HUES64 (cell line): Measurements from ENCODE around the gene PIK3C2B.

ENCODE experiments used
- H3K27ac ChIP-seq: 2 replicates; pipeline ENCODE4 v1.7.0; 2013; ENCODE audit warnings: low read depth, low read length, inconsistent platforms
- H3K27me3 ChIP-seq: 2 replicates; pipeline ENCODE4 v1.6.1; 2013; ENCODE audit warnings: mild to moderate bottlenecking, low read length; ENCODE audit not compliant: insufficient read depth
- H3K36me3 ChIP-seq: 2 replicates; pipeline ENCODE4 v1.6.1; 2013; ENCODE audit warnings: mild to moderate bottlenecking, low read length; ENCODE audit not compliant: insufficient read depth
- H3K4me1 ChIP-seq: 2 replicates; pipeline ENCODE4 v1.6.1; 2013; ENCODE audit warnings: mild to moderate bottlenecking, low read length, moderate library complexity; ENCODE audit not compliant: insufficient read depth
- H3K4me3 ChIP-seq: 2 replicates; pipeline ENCODE4 v1.5.1; 2013; ENCODE audit warnings: mild to moderate bottlenecking, low read length, moderate library complexity
- H3K9ac ChIP-seq: 2 replicates; pipeline ENCODE4 v1.6.1; 2013; ENCODE audit warnings: mild to moderate bottlenecking, low read depth, low read length
- H3K9me3 ChIP-seq: 2 replicates; pipeline ENCODE4 v1.6.1; 2013; ENCODE audit warnings: low read depth, low read length; ENCODE audit not compliant: insufficient read depth
- WGBS: fragments of 150-250, 120-280 bp; methylation state at CpG from one replicate; pipeline ENCODE4 v1.1.7; 2013; ENCODE audit warnings: missing lambda C conversion rate; 5-methylcytosine and 5-hydroxymethylcytosine counted together

The PIK3C2B gene

DNA sequence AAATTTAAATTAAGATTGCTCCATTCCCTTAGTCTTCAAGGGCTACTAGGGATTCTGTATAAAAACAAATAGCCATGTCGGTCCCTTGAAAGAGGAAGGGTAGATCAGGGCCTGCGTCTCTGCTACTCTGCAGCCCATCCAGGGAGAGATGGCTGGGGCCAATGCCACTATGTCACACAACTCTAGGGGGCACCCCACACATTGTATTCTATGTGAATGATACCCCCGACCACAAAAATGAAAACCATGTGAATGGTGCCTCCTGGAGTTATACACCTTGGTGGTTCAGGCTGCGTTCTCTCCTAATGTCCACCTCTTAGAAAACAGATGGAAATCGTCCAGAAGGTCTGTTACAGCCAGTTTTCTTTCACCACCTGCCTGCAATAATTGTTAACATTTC is 18.0 kb downstream of the PIK3C2B start:
- WGBS: 87% methylated on average over 5 of the region's 5 CpGs
- no peak overlapping the region for H3K4me3 ChIP-seq
- peaks cover 12% of the 10 kb centered on the region for H3K4me1 ChIP-seq
- H3K27ac ChIP-seq: no peak overlapping the region
- H3K9ac ChIP-seq: no peak overlapping the region
- no peaks in the 10 kb centered on the region for H3K27me3 ChIP-seq
- H3K9me3 ChIP-seq: no peaks in the 10 kb centered on the region
- H3K36me3 ChIP-seq: no peaks in the 10 kb centered on the region

DNA sequence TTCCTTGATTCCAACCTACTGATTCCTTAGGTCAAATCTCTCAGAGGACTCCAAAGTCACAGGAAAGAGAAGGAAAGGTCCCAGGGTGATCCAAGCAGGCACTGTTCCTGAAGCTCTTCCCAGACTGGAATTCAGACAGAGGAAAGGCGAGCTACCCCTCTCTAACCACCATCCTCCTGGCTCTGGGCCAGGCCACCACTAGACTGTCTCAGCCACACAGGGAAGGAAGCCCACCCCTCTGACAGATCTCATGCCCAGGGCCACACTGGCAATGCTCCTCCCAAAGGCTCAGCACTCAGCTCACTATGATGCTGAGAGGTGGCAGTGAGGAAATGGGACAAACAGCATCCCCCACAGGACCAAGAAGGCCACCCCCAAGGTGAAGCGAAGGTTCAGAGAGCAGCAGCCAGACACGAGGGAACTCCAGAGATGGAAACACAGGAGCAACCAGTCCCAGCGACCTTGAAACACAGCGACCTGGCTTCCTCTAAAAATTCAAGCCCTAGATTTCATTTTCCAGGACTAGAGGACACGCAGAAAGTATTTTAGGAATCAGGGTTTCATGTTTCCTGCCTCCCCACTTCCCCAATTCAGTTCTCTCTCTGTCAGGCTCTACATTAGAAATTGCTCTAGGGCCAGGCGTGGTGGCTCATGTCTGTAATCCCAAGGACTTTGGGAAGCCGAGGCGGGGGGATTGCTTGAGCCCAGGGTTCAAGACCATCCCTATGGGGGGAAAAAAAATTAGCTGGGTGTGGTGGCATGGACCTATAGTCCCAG is 18.8 kb downstream of the PIK3C2B start:
- Histone ChIP-seq H3K4me3 (no peak overlapping the region), H3K9ac (no peak overlapping the region), H3K4me1 (peaks cover 11% of the 10 kb centered on the region), H3K9me3 (no peaks in the 10 kb centered on the region), H3K36me3 (no peaks in the 10 kb centered on the region), H3K27me3 (no peaks in the 10 kb centered on the region), H3K27ac (no peak overlapping the region)
- 94% methylated on average over 9 of the region's 9 CpGs for WGBS

DNA sequence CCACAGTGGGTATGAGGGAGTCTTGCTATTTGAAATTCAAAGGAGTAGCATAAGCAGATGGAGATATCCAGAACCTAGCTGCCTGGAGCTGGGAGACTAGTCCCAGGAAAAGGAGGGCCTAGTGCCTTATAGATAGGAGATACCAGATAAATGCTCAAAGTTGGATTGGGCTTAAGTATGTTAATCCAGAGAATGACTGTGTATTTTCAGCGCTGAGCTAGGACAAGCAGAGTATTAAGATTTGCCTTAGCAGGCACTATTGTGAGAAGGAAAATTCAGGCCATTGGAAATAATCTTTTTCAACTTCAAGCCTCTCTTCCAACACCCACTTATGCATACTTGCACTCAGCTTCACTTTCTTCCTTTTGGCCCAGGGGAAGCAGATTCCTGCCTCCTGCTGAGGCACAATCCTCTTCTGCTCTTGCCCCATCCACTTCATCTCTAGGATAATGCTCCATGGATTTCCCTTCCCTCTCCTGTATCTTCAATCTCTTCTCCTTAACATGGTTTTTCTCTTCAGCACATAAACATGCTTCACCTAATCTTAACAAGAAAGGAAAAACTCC is 21.1 kb downstream of the PIK3C2B start:
- Histone ChIP-seq H3K27me3 (no peaks in the 10 kb centered on the region), H3K27ac (no peak overlapping the region), H3K36me3 (peaks cover 3% of the 10 kb centered on the region), H3K9me3 (no peaks in the 10 kb centered on the region), H3K4me1 (peaks cover 9% of the 10 kb centered on the region), H3K4me3 (no peak overlapping the region), H3K9ac (no peak overlapping the region)
- 53% methylated on average over 1 of the region's 1 CpG for WGBS

DNA sequence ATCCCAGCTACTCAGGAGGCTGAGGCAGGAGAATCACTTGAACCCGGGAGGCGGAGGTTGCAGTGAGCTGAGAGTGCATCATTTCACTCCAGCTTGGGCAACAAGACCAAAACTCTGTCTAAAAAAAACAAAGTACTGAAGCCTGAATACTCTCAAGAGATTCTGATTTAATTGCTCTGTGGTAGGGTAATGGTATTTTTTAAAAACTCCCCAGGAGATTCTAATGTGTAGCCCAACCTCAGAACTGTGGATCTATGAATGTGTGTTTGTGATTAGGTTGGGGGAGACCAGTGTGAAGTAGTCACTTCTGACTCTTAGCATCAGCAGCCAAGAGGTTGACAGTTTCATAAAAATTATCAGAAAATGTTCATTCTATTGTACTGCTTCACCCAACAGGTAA is 21.9 kb downstream of the PIK3C2B start:
- Histone ChIP-seq H3K27me3 (no peaks in the 10 kb centered on the region), H3K27ac (no peak overlapping the region), H3K9ac (no peak overlapping the region), H3K9me3 (no peaks in the 10 kb centered on the region), H3K4me3 (no peak overlapping the region), H3K36me3 (peaks cover 3% of the 10 kb centered on the region), H3K4me1 (peaks cover 6% of the 10 kb centered on the region)
- 100% methylated on average over 2 of the region's 2 CpGs for WGBS

DNA sequence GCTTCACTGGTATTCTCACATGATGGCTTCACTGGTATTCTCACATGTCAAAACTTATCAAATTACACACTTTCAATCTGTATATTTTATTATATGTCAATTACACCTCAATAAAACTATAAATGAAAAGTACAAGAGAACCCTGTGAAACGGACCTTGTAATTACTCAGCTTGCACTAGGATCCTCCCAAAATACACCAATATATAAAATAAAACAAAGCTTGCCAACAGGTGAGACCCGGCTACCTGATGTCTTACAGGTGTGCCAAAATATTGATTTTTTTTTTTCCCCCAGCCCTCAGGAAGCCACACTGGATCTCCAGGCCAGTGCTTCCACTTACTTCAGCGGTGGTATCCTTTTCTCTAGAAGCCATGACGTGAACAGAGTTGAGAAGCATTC is 22.9 kb downstream of the PIK3C2B start:
- Histone ChIP-seq H3K27me3 (no peaks in the 10 kb centered on the region), H3K27ac (no peak overlapping the region), H3K36me3 (peaks cover 3% of the 10 kb centered on the region), H3K4me3 (no peak overlapping the region), H3K9me3 (no peaks in the 10 kb centered on the region), H3K4me1 (peaks cover 10% of the 10 kb centered on the region), H3K9ac (no peak overlapping the region)
- 90% methylated on average over 4 of the region's 4 CpGs for WGBS

DNA sequence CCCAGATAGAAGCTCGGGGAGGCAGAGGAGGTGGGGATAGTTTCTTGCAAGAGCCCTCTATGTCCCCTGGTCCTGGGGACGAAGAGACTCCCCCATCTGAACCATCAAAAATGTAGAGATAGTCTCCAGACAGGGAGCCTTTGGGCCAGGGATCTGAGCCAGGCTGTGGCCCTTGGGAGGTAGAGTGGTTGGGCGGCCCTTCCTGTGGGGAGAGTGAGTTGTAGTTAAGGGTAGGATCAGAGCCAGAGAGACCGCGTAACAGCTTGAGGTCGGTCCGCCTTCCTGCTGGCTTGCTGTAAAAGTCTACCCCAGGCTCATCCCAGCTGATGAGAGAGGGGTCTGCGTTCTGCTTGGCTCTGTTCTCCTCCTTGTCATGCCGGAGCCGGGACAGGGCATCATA is 25.3 kb downstream of the PIK3C2B start:
- Histone ChIP-seq H3K36me3 (peaks cover 3% of the 10 kb centered on the region), H3K9me3 (no peaks in the 10 kb centered on the region), H3K27me3 (no peaks in the 10 kb centered on the region), H3K4me3 (no peak overlapping the region), H3K4me1 (peaks cover 10% of the 10 kb centered on the region), H3K9ac (no peak overlapping the region), H3K27ac (no peak overlapping the region)
- 95% methylated on average over 10 of the region's 10 CpGs for WGBS

DNA sequence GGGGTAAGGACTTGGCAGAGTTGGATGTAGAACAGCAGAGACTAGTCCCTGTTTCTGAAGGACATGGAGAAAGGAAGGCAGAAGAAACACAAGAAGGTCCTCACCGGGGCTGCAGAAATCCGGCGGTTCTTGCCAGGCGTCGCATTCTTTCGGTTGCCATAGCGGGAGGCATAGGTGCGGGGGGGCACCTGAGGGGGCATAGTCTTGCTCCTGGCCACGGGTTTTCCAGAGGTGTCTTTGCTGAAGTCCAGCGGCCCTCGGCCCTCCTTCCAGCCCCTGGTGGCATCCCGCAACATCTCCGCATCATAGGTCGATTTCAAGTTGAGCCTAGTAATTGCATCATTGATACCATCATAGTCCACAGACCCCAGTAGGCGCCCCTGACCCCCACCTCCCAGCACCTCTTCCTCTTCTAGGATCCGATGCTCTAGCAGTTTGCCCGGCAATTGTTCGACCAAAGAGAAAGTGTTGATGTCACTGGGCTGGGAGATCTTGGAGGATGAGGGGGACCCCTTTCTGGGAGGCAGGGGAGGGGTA is 25.8 kb downstream of the PIK3C2B start:
- Histone ChIP-seq H3K9ac (no peak overlapping the region), H3K9me3 (no peaks in the 10 kb centered on the region), H3K4me1 (peaks cover 10% of the 10 kb centered on the region), H3K27ac (no peak overlapping the region), H3K27me3 (no peaks in the 10 kb centered on the region), H3K36me3 (peaks cover 6% of the 10 kb centered on the region), H3K4me3 (no peak overlapping the region)
- WGBS: 88% methylated on average over 18 of the region's 18 CpGs

DNA sequence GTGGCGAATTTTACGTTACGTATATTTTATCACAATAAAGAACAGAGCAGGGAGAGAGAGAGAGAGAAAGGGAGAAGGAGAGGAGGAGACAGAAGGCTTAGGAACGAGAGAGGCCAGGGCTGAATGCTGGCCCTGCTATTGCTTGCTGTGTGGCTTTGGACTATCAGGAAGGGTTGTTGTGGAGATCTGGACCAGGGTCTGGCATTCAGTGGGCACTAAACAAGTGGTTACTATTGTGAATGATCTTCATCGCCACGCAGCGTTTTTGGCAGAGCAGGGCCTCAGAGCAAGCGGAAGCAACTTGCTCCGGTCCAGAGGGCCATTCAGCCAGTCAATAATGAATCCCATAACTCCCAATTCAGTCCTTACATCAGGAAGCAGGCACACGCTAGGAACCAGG is 26.4 kb downstream of the PIK3C2B start:
- WGBS: 95% methylated on average over 10 of the region's 10 CpGs
- no peaks in the 10 kb centered on the region for H3K27me3 ChIP-seq
- no peaks in the 10 kb centered on the region for H3K9me3 ChIP-seq
- H3K27ac ChIP-seq: no peak overlapping the region
- peaks cover 8% of the 10 kb centered on the region for H3K36me3 ChIP-seq
- peaks cover 4% of the 10 kb centered on the region; the same call in 1 of the 2 replicates for H3K4me1 ChIP-seq
- no peak overlapping the region for H3K9ac ChIP-seq
- no peak overlapping the region for H3K4me3 ChIP-seq

DNA sequence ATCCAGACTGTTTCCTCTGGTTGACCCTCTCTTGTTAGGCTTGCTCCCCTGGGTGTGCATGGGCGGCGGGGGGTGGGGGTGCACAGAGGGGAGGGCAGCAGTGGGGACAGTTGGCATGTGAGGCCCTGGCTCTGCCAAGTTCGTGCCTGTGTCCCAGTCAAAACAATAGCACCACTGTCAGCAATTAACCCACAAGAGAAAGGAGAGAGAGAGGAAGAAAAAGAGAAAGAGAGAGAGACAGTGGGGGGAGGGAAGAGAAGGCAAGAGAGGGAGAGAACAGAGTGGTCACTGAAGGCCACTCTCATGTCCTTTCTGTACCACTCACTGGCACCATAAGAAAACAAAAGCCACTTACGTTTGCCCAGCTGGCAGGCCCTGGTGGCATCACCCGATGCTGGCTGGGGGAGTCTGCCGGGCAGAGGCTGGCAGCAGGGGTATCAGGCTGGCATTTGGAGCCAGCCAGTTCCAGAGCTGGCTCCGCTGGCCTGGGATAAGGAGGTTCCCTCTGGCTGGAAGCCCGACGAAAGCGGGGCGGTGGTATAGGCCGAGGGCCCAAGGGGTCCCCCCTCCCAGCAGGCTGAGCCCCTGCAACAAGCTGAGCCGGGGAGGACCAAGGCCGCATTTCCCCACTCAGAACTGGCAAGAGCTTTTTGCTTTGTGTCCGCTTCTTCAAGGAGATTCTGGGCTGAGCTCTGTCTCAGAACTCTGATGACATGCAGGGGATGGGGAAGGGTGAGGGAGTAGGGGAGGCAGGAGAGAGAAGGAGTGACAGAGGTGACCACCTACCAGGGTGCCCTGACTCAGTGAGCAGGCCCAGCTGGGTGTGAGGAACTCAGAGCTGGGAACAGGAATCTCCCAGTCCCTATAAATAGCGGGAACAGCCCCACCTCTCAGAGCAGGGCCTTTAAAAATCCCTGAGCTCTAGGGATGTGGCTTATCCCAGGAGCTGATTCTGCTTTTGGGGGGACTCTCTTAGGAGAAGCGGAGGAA is 27.9 kb downstream of the PIK3C2B start:
- 89% methylated on average over 16 of the region's 17 CpGs for WGBS
- no peak overlapping the region for H3K4me3 ChIP-seq
- peaks cover 17% of the 10 kb centered on the region for H3K36me3 ChIP-seq
- H3K27ac ChIP-seq: no peak overlapping the region
- no peaks in the 10 kb centered on the region for H3K27me3 ChIP-seq
- no peaks in the 10 kb centered on the region for H3K9me3 ChIP-seq
- H3K4me1 ChIP-seq: peaks cover 4% of the 10 kb centered on the region; the same call in 1 of the 2 replicates
- 0 out of 2 replicates have a peak overlapping the region, but pooled peaks have one; percentile 31 for H3K9ac ChIP-seq

DNA sequence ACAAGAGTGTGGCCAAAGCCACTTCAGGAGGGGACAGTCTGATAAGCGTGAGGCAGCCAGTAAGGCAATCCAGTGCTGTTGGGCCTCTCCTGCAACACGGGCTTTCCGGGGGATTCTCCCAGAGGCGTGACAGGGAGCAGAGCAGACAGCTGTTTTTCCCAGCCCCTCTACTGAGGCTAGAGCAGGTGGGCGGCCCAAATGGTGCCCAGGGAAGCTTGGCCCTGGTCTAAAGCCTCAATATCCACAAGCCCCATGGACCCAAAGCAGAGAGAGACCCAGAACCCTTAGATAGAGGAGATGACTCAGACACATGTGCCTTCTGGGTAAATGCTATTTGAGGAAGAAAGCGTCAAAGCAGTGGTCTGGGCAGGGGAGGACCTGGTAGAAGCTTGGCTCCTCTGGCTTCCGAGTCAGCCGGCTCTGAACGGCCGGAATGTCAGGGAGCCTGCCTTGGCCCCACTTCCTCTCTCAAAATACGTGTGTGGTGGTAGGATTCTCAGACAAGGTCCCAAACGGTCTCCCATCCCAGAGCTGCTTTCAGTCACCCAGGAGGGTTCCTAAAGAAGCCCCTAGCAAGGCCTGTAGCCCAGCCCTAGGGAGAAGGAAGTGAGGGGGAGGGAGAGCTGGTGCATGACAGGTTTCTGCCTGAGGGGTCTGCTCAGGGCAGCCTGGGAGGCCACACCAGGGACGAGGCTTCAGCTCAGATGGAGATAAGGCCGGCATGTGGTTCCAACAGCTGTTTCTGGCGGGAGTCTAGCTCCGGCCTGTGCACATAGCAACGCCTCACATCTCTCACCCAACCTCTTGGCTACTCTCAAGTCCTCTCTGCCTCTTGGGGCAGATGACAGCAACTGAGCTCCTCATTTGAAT is 28.8 kb downstream of the PIK3C2B start:
- Histone ChIP-seq H3K9ac (no peak overlapping the region), H3K27me3 (no peaks in the 10 kb centered on the region), H3K36me3 (peaks cover 17% of the 10 kb centered on the region), H3K9me3 (no peaks in the 10 kb centered on the region), H3K4me3 (no peak overlapping the region), H3K27ac (no peak overlapping the region), H3K4me1 (peaks cover 4% of the 10 kb centered on the region; the same call in 1 of the 2 replicates)
- WGBS: 80% methylated on average over 17 of the region's 17 CpGs
